ENCODE results near the gene OTUB1.

Gene OTUB1

GRCh38 chr11:64029773-64030172, 43.5 kb downstream of the OTUB1 start:
- Histone ChIP-seq H3K36me3 (replicated peaks; ENCODE audit: insufficient read depth, low read length) (no peaks in the 10 kb centered on the region), H4K20me1 (ENCODE audit: insufficient read depth, low read length) (no peaks in the 10 kb centered on the region), H3K4me2 (ENCODE audit: low read depth, low read length) (no peak overlapping the region), H2AFZ (ENCODE audit: low read length) (no peak overlapping the region), H3K4me3 (ENCODE audit: low read length) (no peak overlapping the region), H3K9me3 (replicated peaks; ENCODE audit: insufficient read depth, low read length) (no peaks in the 10 kb centered on the region), H3F3A (ENCODE audit: insufficient read depth, low read length) (no peaks in the 10 kb centered on the region), H3K27ac (ENCODE audit: low read length) (no peak overlapping the region), H3K4me1 (ENCODE audit: low read length) (no peaks in the 10 kb centered on the region), H3K9me2 (replicated peaks; ENCODE audit: insufficient read depth, low read length) (no peaks in the 10 kb centered on the region), H3K9ac (ENCODE audit: low read length) (no peak overlapping the region), H3K79me2 (ENCODE audit: low read length) (no peaks in the 10 kb centered on the region), H3K27me3 (replicated peaks; ENCODE audit: insufficient read depth, low read length) (peaks cover 3% of the 10 kb centered on the region; the same call in 1 of the 2 replicates)
- no peak for DNase-seq
- TF ChIP-seq EZH2 (optimal IDR thresholded peaks at IDR 0.05; ENCODE audit: low read depth, low read length) = no peak
- no peak for TF ChIP-seq CTCF (IDR thresholded peaks at IDR 0.05; ENCODE audit: low read length)
- no peak for TF ChIP-seq EZH2phosphoT487 (IDR thresholded peaks at IDR 0.05; ENCODE audit: low read length)

GRCh38 chr11:64031001-64031400, 44.8 kb downstream of the OTUB1 start:
- TF ChIP-seq CTCF (IDR thresholded peaks at IDR 0.05; ENCODE audit: low read length) (no peak), EZH2 (optimal IDR thresholded peaks at IDR 0.05; ENCODE audit: low read depth, low read length) (no peak), EZH2phosphoT487 (IDR thresholded peaks at IDR 0.05; ENCODE audit: low read length) (no peak)
- Histone ChIP-seq H3K36me3 (replicated peaks; ENCODE audit: insufficient read depth, low read length) (no peaks in the 10 kb centered on the region), H3K79me2 (ENCODE audit: low read length) (no peaks in the 10 kb centered on the region), H3K9me3 (replicated peaks; ENCODE audit: insufficient read depth, low read length) (no peaks in the 10 kb centered on the region), H3K4me2 (ENCODE audit: low read depth, low read length) (no peak overlapping the region), H3K9me2 (replicated peaks; ENCODE audit: insufficient read depth, low read length) (no peaks in the 10 kb centered on the region), H3K27ac (ENCODE audit: low read length) (no peak overlapping the region), H2AFZ (ENCODE audit: low read length) (no peak overlapping the region), H3K27me3 (replicated peaks; ENCODE audit: insufficient read depth, low read length) (peaks cover 9% of the 10 kb centered on the region), H3K4me1 (ENCODE audit: low read length) (no peaks in the 10 kb centered on the region), H4K20me1 (ENCODE audit: insufficient read depth, low read length) (no peaks in the 10 kb centered on the region), H3K9ac (ENCODE audit: low read length) (no peak overlapping the region), H3K4me3 (ENCODE audit: low read length) (no peak overlapping the region), H3F3A (ENCODE audit: insufficient read depth, low read length) (no peaks in the 10 kb centered on the region)
- no peak for DNase-seq

GRCh38 chr11:64032050-64032449, 45.8 kb downstream of the OTUB1 start:
- TF ChIP-seq EZH2 (optimal IDR thresholded peaks at IDR 0.05; ENCODE audit: low read depth, low read length) (no peak), CTCF (IDR thresholded peaks at IDR 0.05; ENCODE audit: low read length) (no peak), EZH2phosphoT487 (IDR thresholded peaks at IDR 0.05; ENCODE audit: low read length) (no peak)
- no peak overlapping the region for H3K9ac ChIP-seq (ENCODE audit: low read length)
- no peaks in the 10 kb centered on the region for H3K36me3 ChIP-seq (replicated peaks; ENCODE audit: insufficient read depth, low read length)
- no peaks in the 10 kb centered on the region for H3K9me3 ChIP-seq (replicated peaks; ENCODE audit: insufficient read depth, low read length)
- H3K27me3 ChIP-seq (replicated peaks; ENCODE audit: insufficient read depth, low read length) = peaks cover 20% of the 10 kb centered on the region
- no peak overlapping the region for H3K4me3 ChIP-seq (ENCODE audit: low read length)
- no peaks in the 10 kb centered on the region for H4K20me1 ChIP-seq (ENCODE audit: insufficient read depth, low read length)
- H3K79me2 ChIP-seq (ENCODE audit: low read length) = no peaks in the 10 kb centered on the region
- H3K4me1 ChIP-seq (ENCODE audit: low read length) = no peaks in the 10 kb centered on the region
- H3F3A ChIP-seq (ENCODE audit: insufficient read depth, low read length) = no peaks in the 10 kb centered on the region
- no peaks in the 10 kb centered on the region for H3K9me2 ChIP-seq (replicated peaks; ENCODE audit: insufficient read depth, low read length)
- no peak for DNase-seq
- H3K27ac ChIP-seq (ENCODE audit: low read length) = no peak overlapping the region
- H3K4me2 ChIP-seq (ENCODE audit: low read depth, low read length) = no peak overlapping the region
- no peak overlapping the region for H2AFZ ChIP-seq (ENCODE audit: low read length)
